ENCODE results near the gene TXNDC12. TPM values are rescaled to one million over a fixed set of nuclear protein-coding genes. Genes with fewer than 3 reads are reported as not detected.

The TXNDC12 gene
- total and polyA plus RNA-seq, 9 of the 15 experiments (the other 6 are each of a cell fraction or from before 2014, with no cell fraction given): 17.0 to 60.8 (median 37.8) TPM

DNA sequence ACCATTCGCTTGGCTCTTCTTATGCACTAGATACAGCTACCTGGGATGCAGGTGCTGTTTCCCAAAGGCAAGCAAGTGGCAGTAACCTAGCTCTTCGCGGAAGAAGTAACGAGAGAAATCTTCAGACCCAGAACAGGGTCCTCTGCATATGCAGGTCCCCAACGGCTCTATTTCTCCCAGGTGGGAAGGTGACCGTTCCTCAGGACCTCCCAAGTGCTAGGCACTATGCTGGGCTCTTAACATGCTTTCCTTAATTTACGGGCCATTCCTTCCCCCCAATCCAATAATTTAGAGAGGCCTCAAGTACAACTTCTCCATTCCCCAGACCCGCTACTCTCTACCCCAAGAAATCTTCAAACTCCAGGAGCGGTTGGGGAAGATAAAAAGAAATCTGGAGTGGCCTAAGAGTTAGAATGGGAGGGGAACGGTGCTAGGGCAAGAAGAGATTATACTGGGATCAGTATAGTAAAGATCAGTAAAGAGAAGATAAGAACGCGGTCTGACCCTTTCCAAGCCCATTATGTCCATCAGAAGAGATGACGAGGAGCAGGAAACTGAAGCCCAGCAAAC, 410 bp downstream of the TXNDC12 start (continued):
- TF ChIP-seq, protein P1, sequence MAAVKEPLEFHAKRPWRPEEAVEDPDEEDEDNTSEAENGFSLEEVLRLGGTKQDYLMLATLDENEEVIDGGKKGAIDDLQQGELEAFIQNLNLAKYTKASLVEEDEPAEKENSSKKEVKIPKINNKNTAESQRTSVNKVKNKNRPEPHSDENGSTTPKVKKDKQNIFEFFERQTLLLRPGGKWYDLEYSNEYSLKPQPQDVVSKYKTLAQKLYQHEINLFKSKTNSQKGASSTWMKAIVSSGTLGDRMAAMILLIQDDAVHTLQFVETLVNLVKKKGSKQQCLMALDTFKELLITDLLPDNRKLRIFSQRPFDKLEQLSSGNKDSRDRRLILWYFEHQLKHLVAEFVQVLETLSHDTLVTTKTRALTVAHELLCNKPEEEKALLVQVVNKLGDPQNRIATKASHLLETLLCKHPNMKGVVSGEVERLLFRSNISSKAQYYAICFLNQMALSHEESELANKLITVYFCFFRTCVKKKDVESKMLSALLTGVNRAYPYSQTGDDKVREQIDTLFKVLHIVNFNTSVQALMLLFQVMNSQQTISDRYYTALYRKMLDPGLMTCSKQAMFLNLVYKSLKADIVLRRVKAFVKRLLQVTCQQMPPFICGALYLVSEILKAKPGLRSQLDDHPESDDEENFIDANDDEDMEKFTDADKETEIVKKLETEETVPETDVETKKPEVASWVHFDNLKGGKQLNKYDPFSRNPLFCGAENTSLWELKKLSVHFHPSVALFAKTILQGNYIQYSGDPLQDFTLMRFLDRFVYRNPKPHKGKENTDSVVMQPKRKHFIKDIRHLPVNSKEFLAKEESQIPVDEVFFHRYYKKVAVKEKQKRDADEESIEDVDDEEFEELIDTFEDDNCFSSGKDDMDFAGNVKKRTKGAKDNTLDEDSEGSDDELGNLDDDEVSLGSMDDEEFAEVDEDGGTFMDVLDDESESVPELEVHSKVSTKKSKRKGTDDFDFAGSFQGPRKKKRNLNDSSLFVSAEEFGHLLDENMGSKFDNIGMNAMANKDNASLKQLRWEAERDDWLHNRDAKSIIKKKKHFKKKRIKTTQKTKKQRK (IDR thresholded peaks at IDR 0.05; ENCODE audit: borderline replicate concordance, low read depth, low read length): no peak
- TF ChIP-seq, protein P2, sequence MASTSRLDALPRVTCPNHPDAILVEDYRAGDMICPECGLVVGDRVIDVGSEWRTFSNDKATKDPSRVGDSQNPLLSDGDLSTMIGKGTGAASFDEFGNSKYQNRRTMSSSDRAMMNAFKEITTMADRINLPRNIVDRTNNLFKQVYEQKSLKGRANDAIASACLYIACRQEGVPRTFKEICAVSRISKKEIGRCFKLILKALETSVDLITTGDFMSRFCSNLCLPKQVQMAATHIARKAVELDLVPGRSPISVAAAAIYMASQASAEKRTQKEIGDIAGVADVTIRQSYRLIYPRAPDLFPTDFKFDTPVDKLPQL (IDR thresholded peaks at IDR 0.05; ENCODE audit: extremely low read depth, insufficient read length): no peak
- TF ChIP-seq SMAD2 (IDR thresholded peaks at IDR 0.05; ENCODE audit: low read depth, low read length) (no peak), NFYB (IDR thresholded peaks at IDR 0.05; ENCODE audit: extremely low read depth, insufficient read length) (no peak), DIDO1 (tag; IDR thresholded peaks at IDR 0.05; ENCODE audit: low read depth) (no peak), EGR1 (conservative IDR thresholded peaks at IDR 0.05) (no peak), PTBP1 (IDR thresholded peaks at IDR 0.05; ENCODE audit: low read depth, low read length) (no peak), TEAD2 (tag; IDR thresholded peaks at IDR 0.05) (no peak), ZNF24 (IDR thresholded peaks at IDR 0.05) (no peak)
- TF ChIP-seq, protein P3, sequence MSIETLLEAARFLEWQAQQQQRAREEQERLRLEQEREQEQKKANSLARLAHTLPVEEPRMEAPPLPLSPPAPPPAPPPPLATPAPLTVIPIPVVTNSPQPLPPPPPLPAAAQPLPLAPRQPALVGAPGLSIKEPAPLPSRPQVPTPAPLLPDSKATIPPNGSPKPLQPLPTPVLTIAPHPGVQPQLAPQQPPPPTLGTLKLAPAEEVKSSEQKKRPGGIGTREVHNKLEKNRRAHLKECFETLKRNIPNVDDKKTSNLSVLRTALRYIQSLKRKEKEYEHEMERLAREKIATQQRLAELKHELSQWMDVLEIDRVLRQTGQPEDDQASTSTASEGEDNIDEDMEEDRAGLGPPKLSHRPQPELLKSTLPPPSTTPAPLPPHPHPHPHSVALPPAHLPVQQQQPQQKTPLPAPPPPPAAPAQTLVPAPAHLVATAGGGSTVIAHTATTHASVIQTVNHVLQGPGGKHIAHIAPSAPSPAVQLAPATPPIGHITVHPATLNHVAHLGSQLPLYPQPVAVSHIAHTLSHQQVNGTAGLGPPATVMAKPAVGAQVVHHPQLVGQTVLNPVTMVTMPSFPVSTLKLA (conservative IDR thresholded peaks at IDR 0.05): no peak
- TF ChIP-seq, protein P4, sequence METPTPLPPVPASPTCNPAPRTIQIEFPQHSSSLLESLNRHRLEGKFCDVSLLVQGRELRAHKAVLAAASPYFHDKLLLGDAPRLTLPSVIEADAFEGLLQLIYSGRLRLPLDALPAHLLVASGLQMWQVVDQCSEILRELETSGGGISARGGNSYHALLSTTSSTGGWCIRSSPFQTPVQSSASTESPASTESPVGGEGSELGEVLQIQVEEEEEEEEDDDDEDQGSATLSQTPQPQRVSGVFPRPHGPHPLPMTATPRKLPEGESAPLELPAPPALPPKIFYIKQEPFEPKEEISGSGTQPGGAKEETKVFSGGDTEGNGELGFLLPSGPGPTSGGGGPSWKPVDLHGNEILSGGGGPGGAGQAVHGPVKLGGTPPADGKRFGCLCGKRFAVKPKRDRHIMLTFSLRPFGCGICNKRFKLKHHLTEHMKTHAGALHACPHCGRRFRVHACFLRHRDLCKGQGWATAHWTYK (CRISPR knock-in tag; IDR thresholded peaks at IDR 0.05): no peak
- TF ChIP-seq, protein P5, sequence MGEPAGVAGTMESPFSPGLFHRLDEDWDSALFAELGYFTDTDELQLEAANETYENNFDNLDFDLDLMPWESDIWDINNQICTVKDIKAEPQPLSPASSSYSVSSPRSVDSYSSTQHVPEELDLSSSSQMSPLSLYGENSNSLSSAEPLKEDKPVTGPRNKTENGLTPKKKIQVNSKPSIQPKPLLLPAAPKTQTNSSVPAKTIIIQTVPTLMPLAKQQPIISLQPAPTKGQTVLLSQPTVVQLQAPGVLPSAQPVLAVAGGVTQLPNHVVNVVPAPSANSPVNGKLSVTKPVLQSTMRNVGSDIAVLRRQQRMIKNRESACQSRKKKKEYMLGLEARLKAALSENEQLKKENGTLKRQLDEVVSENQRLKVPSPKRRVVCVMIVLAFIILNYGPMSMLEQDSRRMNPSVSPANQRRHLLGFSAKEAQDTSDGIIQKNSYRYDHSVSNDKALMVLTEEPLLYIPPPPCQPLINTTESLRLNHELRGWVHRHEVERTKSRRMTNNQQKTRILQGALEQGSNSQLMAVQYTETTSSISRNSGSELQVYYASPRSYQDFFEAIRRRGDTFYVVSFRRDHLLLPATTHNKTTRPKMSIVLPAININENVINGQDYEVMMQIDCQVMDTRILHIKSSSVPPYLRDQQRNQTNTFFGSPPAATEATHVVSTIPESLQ (CRISPR knock-in tag; IDR thresholded peaks at IDR 0.05): no peak
- TF ChIP-seq, protein P6, sequence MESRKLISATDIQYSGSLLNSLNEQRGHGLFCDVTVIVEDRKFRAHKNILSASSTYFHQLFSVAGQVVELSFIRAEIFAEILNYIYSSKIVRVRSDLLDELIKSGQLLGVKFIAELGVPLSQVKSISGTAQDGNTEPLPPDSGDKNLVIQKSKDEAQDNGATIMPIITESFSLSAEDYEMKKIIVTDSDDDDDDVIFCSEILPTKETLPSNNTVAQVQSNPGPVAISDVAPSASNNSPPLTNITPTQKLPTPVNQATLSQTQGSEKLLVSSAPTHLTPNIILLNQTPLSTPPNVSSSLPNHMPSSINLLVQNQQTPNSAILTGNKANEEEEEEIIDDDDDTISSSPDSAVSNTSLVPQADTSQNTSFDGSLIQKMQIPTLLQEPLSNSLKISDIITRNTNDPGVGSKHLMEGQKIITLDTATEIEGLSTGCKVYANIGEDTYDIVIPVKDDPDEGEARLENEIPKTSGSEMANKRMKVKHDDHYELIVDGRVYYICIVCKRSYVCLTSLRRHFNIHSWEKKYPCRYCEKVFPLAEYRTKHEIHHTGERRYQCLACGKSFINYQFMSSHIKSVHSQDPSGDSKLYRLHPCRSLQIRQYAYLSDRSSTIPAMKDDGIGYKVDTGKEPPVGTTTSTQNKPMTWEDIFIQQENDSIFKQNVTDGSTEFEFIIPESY (CRISPR knock-in tag; IDR thresholded peaks at IDR 0.05): no peak
- TF ChIP-seq, protein P7, sequence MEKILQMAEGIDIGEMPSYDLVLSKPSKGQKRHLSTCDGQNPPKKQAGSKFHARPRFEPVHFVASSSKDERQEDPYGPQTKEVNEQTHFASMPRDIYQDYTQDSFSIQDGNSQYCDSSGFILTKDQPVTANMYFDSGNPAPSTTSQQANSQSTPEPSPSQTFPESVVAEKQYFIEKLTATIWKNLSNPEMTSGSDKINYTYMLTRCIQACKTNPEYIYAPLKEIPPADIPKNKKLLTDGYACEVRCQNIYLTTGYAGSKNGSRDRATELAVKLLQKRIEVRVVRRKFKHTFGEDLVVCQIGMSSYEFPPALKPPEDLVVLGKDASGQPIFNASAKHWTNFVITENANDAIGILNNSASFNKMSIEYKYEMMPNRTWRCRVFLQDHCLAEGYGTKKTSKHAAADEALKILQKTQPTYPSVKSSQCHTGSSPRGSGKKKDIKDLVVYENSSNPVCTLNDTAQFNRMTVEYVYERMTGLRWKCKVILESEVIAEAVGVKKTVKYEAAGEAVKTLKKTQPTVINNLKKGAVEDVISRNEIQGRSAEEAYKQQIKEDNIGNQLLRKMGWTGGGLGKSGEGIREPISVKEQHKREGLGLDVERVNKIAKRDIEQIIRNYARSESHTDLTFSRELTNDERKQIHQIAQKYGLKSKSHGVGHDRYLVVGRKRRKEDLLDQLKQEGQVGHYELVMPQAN (IDR thresholded peaks at IDR 0.05; ENCODE audit: borderline replicate concordance): no peak; the same call in 1 of the 2 replicates
